ENCODE data around the gene ZNF423.

Gene ZNF423

GRCh38 chr16:49660626-49661025 lies 195.3 kb downstream of the ZNF423 start:
- DNase-seq = no peak

GRCh38 chr16:49659356-49659755 lies 196.6 kb downstream of the ZNF423 start:
- DNase-seq = no peak

- no peak for DNase-seq
Measured at GRCh38 chr16:49658531-49658930, 197.4 kb downstream of the ZNF423 start.

DNA sequence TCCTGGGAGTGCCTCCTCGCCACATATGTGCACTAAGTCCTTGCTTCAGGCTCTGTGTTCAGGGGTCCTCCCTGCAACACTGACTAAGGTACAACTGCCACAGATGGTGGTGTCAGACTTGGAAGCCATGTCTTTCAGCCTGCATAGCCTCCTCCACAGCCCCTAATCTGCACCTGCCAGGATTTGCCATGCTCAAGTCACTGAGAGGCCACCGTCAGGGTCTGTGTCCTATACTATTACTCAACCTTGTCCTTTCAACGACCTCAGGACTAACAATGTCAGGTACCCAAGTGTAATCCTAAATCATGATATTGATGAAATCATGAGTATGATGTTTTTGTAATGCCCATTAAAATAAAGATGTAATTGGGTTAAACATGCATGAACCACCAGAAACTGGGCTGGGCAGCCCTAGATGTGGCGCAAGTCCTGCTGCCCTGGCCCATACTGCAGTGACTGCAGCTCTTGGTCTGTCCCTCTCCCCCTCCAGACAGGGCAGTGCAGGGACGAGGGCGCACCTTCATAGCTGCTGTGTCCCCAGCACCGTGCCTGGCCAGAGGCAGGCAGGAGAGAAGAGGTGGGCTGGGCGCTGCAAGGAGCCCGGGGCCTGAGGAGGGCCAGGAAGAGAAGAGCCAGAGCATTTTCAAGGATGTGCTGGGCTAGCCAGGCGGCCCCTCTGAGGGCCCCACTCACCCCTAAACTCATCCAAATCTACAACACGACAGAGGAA lies 198.0 kb downstream of the ZNF423 start:
- no peak for DNase-seq

DNA sequence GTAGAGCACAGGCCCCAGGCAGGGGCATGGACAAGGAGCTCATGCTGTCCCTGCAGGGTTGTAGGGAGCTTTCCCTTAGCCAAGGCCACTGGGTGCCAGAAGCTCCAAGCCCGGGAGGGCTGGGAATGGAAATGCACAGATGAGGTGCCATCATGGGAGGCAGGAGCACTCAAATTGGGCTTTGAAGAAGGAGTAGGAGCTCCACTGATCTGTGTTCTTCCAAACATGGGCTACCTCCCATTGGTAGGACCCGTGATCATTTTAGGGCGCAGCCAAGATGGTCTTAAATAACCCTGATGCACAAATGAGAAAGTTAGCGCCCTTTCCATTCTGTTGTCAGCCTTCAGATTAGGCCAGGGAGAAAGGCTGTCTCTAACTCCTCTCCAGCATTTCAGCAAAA lies 201.5 kb downstream of the ZNF423 start:
- no peak for DNase-seq

GRCh38 chr16:49653577-49653976 lies 202.3 kb downstream of the ZNF423 start:
- DNase-seq = no peak

GRCh38 chr16:49653173-49653570 lies 202.7 kb downstream of the ZNF423 start:
- DNase-seq = no peak

- DNase-seq = no peak
Measured at GRCh38 chr16:49652456-49653172, 203.3 kb downstream of the ZNF423 start.

GRCh38 chr16:49651996-49652395 lies 203.9 kb downstream of the ZNF423 start:
- DNase-seq = no peak

DNA sequence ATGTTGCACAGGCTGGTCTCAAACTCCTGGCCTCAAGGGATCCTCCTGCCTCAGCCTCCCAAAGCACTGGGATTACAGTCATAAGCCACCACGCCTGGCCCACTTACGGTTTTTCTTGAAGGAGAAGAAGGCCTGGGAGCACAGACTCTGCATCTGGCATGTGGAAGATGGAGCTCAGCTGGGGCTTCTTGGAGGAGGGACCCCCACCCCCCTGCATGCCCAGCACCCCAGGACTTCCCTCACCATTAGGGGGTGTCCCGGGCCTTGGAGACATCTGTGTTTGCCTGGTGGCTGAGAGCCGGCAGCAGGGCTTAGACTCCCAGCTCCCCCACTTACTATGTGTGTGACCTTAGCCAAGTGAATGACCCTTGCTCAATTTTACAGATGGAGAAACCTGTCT lies 204.7 kb downstream of the ZNF423 start:
- DNase-seq = no peak

DNA sequence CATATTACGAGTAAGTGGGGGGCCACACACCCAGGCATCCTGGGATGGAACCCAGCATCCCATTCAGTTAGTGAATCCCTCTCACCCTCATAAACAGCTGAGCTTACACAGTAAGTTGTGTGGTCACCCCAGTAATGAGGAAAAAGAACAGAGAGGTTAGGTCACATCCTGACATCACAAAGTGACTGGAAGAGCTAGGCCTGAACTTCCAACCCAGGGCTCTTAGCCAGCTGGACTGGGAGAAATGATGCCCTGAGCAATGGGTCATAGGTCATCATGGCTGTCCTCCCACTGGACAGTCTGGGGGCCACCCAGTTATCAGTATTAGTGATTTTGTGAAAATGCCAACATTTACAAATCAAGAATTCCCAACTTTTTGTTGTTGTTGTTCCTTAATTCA lies 205.3 kb downstream of the ZNF423 start:
- DNase-seq = no peak

- no peak for DNase-seq
Measured at GRCh38 chr16:49649013-49649765, 206.7 kb downstream of the ZNF423 start.

DNA sequence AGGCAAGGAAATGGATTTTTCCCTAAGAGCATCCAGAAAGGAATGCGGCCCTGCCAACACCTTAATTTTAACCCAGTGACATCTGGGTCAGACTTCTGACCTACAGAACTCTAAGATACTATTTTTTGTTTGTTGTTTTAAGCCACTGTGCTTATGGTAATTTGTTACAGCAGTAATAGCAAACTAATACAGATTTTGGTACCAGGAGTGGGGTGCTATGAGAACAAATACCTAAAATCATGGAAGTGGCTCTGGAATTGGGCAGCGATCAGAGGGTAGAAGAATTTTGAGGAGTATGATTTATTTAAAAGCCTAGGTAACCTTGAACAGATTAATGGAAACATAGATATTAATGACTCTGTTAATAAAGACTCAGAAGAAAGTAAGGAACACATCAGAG lies 208.2 kb downstream of the ZNF423 start:
- no peak for DNase-seq

DNA sequence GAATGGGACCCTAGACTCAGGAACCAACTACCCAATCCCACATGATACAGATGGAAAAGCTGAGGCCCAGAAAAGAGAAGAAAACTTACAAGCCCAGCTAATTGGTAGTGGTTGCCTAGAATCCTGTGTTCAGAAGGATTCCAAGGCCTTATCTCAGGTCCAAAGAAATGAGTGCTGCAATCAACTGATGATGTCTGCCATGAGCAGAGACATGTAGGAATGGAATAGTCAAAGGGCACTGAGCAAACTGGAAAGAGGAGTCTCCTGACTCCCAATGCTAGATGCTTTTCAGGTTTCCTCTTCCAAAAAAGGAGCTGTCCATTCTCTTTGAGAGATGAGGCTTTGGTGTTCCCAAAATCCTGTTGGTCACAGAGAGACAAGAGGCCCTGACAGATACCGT lies 210.6 kb downstream of the ZNF423 start:
- DNase-seq = no peak

GRCh38 chr16:49644145-49644463 lies 211.8 kb downstream of the ZNF423 start:
- DNase-seq = no peak

DNA sequence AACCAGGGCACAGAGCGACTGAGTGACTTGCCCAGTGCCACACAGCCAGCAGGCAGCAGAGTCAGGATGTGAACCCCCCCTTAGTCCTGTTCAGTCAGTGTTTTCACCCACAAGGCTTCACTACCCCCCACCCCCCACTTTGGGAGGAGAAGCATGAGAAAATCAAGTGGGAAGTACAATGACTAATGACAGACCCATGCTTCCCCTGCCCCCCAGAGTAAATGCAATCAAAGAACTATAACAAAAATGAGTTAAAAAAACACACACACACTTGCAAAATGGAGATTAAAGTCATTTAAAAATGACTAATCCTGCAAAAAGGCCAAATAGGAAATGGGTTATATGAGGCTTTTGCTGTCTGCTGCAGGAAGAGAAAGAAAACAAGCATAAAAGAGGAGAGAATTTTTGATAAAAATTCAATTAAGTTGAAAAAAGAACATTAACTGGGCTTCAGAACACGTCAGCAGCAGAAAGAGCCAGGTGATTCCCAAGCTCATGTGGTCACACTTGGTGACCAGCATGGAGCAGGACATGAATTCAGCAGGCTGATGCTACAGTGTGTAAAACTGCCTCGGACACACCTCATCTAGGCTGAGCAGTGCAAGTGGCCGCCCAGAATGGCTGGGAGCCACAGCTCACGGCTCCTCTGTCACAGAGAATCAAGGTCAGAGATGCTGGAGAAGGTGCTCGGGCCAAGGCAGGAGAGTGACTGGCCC lies 212.3 kb downstream of the ZNF423 start:
- DNase-seq = no peak

GRCh38 chr16:49641250-49641649 lies 214.7 kb downstream of the ZNF423 start:
- DNase-seq = no peak

GRCh38 chr16:49640581-49640980 lies 215.3 kb downstream of the ZNF423 start:
- no peak for DNase-seq

DNA sequence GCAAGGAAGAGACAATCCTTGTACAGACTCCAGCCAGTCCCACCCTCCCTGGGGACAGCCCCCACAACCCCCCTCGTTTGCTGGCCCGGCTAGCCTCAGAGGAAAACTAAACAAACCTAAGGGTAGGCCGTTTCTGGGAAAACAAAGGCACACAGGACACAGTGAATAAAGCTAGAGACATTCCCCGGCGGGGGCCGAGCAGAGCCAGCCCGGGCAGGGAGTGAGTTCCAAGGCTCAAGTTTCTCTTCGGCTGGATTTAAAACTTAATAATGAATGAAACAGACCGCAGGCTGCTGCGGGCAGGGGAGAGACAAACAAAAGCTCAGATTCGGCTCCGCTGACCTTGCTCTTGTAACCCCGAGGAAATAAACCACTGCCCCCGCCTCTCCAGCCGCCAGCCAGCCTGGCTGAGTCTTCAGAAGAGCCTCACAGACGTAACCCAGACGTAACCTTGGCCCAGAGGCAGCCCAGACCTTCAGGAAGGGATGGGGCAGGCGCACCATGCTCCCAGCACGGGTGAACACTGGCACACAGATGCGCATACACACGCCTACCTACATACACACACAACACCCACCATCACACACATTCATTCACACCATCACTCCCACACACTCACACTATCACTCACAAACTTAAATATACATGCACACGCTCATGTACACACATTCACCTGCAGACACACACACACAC lies 216.0 kb downstream of the ZNF423 start:
- DNase-seq = no peak

- DNase-seq = no peak
Measured at GRCh38 chr16:49638673-49639610, 217.0 kb downstream of the ZNF423 start.

- no peak for DNase-seq
Measured at GRCh38 chr16:49637933-49638672, 217.8 kb downstream of the ZNF423 start.

Measured in inflammatory macrophage (primary cell).